K562 (cell line): ENCODE results near the gene AQP5. TPM values are rescaled to one million over a fixed set of nuclear protein-coding genes. Genes with fewer than 3 reads are reported as not detected.
A peak's percentile ranks its signal among the peaks of the same experiment; 100 is the strongest.

Experiments used
- ATAC-seq: fragments of 200-7000 bp; cut with Tn5 transposase; 3 replicates; pipeline ENCODE4 v1.9.1; 2020; ENCODE audit warnings: moderate library complexity
- BruUV-seq: library from RNA; stranded (reverse); fragments of 400-500 nt; replicated peaks from 2 replicates; lab custom pipeline; 2021; lab: Mats Ljungman, UMichigan
- CTCF ChIA-PET: fragments of 300-600 bp; formaldehyde crosslinking; extraction: SDS; loops from one replicate; lab custom pipeline; 2021; ENCODE audit warnings: low intra/inter-chr PET ratio; lab: Yijun Ruan, JAX
- POLR2A ChIA-PET: fragments of 300-600, 350-650 bp; sonication (Branson Sonifier 250); formaldehyde crosslinking; extraction: SDS; loops from one replicate; lab custom pipeline; 2021; ENCODE audit warnings: antibody characterized with exemption, inconsistent platforms; lab: Yijun Ruan, JAX
- DNase-seq, 4 experiments: peaks; one replicate each; pipeline versions ENCODE4 v3.0.0 to v3.0.0-alpha.2; 2011 to 2018; ENCODE audit warnings: low spot score in 3 of 4, mixed read lengths in 3 of 4; ENCODE audit errors: extremely low read depth in 1 of 4
- FAIRE-seq: peaks from 2 replicates; lab custom pipeline; 2011; peaks lifted over from hg19 to GRCh38; lab: Jason Lieb, UNC
- H2AFZ ChIP-seq: 2 replicates; pipeline ENCODE4 v1.6.0; 2011; ENCODE audit warnings: low read depth, low read length, control low read depth, inconsistent platforms
- H3K27ac ChIP-seq: fragments of 200-600 bp; 3 replicates; pipeline ENCODE4 v1.8.0; 2011; ENCODE audit warnings: low read depth, mild to moderate bottlenecking, control low read depth, inconsistent platforms, low read length, moderate library complexity, mixed read lengths; ENCODE audit errors: extremely low read depth
- H3K27me3 ChIP-seq, 2 experiments: fragments of 300-600 bp in 1 of 2; 2 replicates in 1 of 2; 3 replicates in 1 of 2; pipeline versions ENCODE4 v1.6.0 to v1.8.0; 2011; ENCODE audit warnings: inconsistent platforms in 2 of 2, low read length in 2 of 2, mild to moderate bottlenecking in 1 of 2, mixed read lengths in 1 of 2, moderate library complexity in 1 of 2; ENCODE audit not compliant: control insufficient read depth in 2 of 2, insufficient read depth in 2 of 2
- H3K36me3 ChIP-seq: fragments of 300-600 bp; 3 replicates; pipeline ENCODE4 v1.8.0; 2011; ENCODE audit warnings: mild to moderate bottlenecking, low read length, inconsistent platforms; ENCODE audit not compliant: control insufficient read depth, insufficient read depth
- H3K4me1 ChIP-seq, 2 experiments: fragments of 200-600 bp in 1 of 2; replicated peaks in 1 of 2; 2 replicates in 1 of 2; 3 replicates in 1 of 2; pipeline versions ENCODE4 v1.5.1 to v1.8.0; 2011; ENCODE audit warnings: inconsistent platforms in 2 of 2, low read length in 2 of 2, mild to moderate bottlenecking in 1 of 2, mixed read lengths in 1 of 2, moderate library complexity in 1 of 2; ENCODE audit not compliant: control insufficient read depth in 2 of 2, insufficient read depth in 2 of 2
- H3K4me2 ChIP-seq: 2 replicates; pipeline ENCODE4 v1.6.1; 2011; ENCODE audit warnings: low read length, control low read depth, inconsistent platforms, mixed read lengths; ENCODE audit not compliant: insufficient read depth
- H3K4me3 ChIP-seq: fragments of 200-600 bp; sonication (generic), shearing (Covaris generic); 2 replicates; pipeline ENCODE4 v1.5.1; 2016; ENCODE audit warnings: control low read depth, inconsistent platforms
- H3K79me2 ChIP-seq: fragments of 200-600 bp; 3 replicates; pipeline ENCODE4 v1.8.0; 2011; ENCODE audit warnings: low read length, inconsistent platforms; ENCODE audit not compliant: control insufficient read depth, insufficient read depth
- H3K9ac ChIP-seq, 2 experiments: 2 replicates each; pipeline versions ENCODE4 v1.6.0 to v1.6.1; 2011; ENCODE audit warnings: low read depth in 2 of 2, low read length in 2 of 2, control low read depth in 1 of 2, inconsistent platforms in 1 of 2, mild to moderate bottlenecking in 1 of 2, mixed read lengths in 1 of 2; ENCODE audit not compliant: insufficient read depth in 1 of 2
- H3K9me1 ChIP-seq: one replicate; pipeline ENCODE4 v1.6.0; 2011; ENCODE audit warnings: inconsistent platforms, mild to moderate bottlenecking, low read length, moderate library complexity; ENCODE audit not compliant: control insufficient read depth, insufficient read depth
- H3K9me3 ChIP-seq: replicated peaks from 2 replicates; pipeline ENCODE4 v1.5.1; 2011; ENCODE audit warnings: low read depth, low read length, inconsistent platforms; ENCODE audit not compliant: control insufficient read depth, insufficient read depth
- H4K20me1 ChIP-seq: replicated peaks from 2 replicates; pipeline ENCODE4 v1.6.1; 2011; ENCODE audit warnings: low read length, inconsistent platforms, mixed read lengths; ENCODE audit not compliant: control insufficient read depth, insufficient read depth
- C11orf30 ChIP-seq: fragments of 450-650 bp; IDR thresholded peaks from 2 replicates; pipeline ENCODE4 v1.6.1; 2016; ENCODE audit warnings: low read depth, mild to moderate bottlenecking
- DACH1 ChIP-seq: fragments of 450-650 bp; IDR thresholded peaks from 2 replicates; pipeline ENCODE4 v1.6.1; 2018; ENCODE audit not compliant: partially characterized antibody
- DMBX1 ChIP-seq: fragments of 250-450 bp; sonication (Bioruptor Pico); IDR thresholded peaks from 2 replicates; pipeline ENCODE4 v1.8.0; 2022; ENCODE audit warnings: inconsistent platforms, mild to moderate bottlenecking, moderate library complexity, borderline replicate concordance
- NR2F6 ChIP-seq: fragments of 450-650 bp; formaldehyde crosslinking; IDR thresholded peaks from 2 replicates; pipeline ENCODE4 v1.4.0; 2020; ENCODE audit warnings: mild to moderate bottlenecking
- ZC3H11A ChIP-seq: IDR thresholded peaks from 2 replicates; pipeline ENCODE4 v1.6.1; 2012; ENCODE audit warnings: low read depth, low read length, improper control_type of control experiment
- ZNF584 ChIP-seq: fragments of 200-800 bp; sonication (Bioruptor generic); IDR thresholded peaks from 2 replicates; pipeline ENCODE4 v1.6.1; 2016; ENCODE audit warnings: low read depth, mild to moderate bottlenecking, missing genetic modification characterization, missing compliant biosample characterization
- WGBS: fragments of 100-300 bp; shearing (Covaris generic); methylation state at CpG from one replicate; pipeline ENCODE4 v1.1.6; 2016; ENCODE audit warnings: low coverage, mixed read lengths; ENCODE audit not compliant: insufficient coverage; ENCODE audit errors: missing lambda C conversion rate; 5-methylcytosine and 5-hydroxymethylcytosine counted together
- in situ Hi-C: fragments of 300-500 bp; cut with MboI; formaldehyde crosslinking; loops from 4 replicates; pipeline ENCODE4 v1.15.0; 2018; ENCODE audit warnings: inconsistent platforms, mixed read lengths
- intact Hi-C: fragments of 100-400 bp; cut with micrococcal nuclease; formaldehyde crosslinking; loops from 2 replicates; pipeline ENCODE4 v1.14.2; 2022
- polyA plus RNA-seq, 8 experiments: library from polyadenylated mRNA; depleted of rRNA in 4 of 8; stranded (reverse) in 5 of 8; unstranded in 3 of 8; fragments of >200 nt; fragmentation: Nextera tagmentation in 2 of 8; fragmentation: Illumina TruSeq in 1 of 8; extraction: Ambion mirVana in 2 of 8; extraction: Trizol in 1 of 8; gene quantifications; 2 replicates each; pipeline versions ENCODE4 v1.2.1 to v1.2.3, GENCODE V29; 2011 to 2014; ENCODE audit warnings: inconsistent platforms in 1 of 8, missing spikeins in 1 of 8
- total RNA-seq, 7 experiments: library from RNA; depleted of rRNA in 6 of 7; stranded (reverse); fragments of >200 nt in 6 of 7; fragmentation: Illumina TruSeq in 2 of 7; extraction: Trizol in 2 of 7; gene quantifications; 2 replicates each; pipeline versions ENCODE4 v1.2.1 to v1.2.3, GENCODE V29; 2011 to 2021; ENCODE audit warnings: low replicate concordance in 1 of 7

The AQP5 gene
- total and polyA plus RNA-seq, 9 of the 15 experiments (the other 6 are each of a cell fraction or from before 2014, with no cell fraction given) = not detected

GRCh38 chr12:49951411-49952240 is 10.0 kb upstream of the AQP5 start:
- no peaks in the 10 kb centered on the region for H3K9me3 ChIP-seq
- H3K9me1 ChIP-seq = no peaks in the 10 kb centered on the region
- no peak overlapping the region for H3K4me2 ChIP-seq
- no peak overlapping the region for H3K27ac ChIP-seq
- no peaks in the 10 kb centered on the region for H3K36me3 ChIP-seq
- H3K79me2 ChIP-seq = no peaks in the 10 kb centered on the region
- POLR2A ChIA-PET = interaction anchor here (0.7 kb wide), 1 partner anchor 20 kb away, joined by 3 read pairs; no protein-coding TSS in a partner anchor
- CTCF ChIA-PET = no interaction called here
- no peak overlapping the region for H3K4me3 ChIP-seq
- no peak for DNase-seq
- no peak for FAIRE-seq
- ATAC-seq = no peak
- 0 out of 2 replicates have a peak overlapping the region, but pooled peaks have one; percentile 9 for H2AFZ ChIP-seq
- H3K27me3 ChIP-seq = peaks cover 8 to 34% of the 10 kb centered on the region in 2 experiments; a peak in 3 of 5 replicates
- H3K4me1 ChIP-seq = peaks cover 0 to 25% of the 10 kb centered on the region in 2 experiments; a peak in 2 of 5 replicates
- H3K9ac ChIP-seq = no peak overlapping the region
- 20% methylated on average over 14 of the region's 14 CpGs for WGBS
- H4K20me1 ChIP-seq = no peaks in the 10 kb centered on the region
- in situ Hi-C loops = no loop called here
- intact Hi-C loops = no loop called here
- no TSS peak for BruUV-seq
- TF ChIP-seq ZNF584 (CRISPR knock-in tag) = no peak

- no peaks in the 10 kb centered on the region for H3K36me3 ChIP-seq
- no peak for DNase-seq
- no peaks in the 10 kb centered on the region for H3K79me2 ChIP-seq
- no peaks in the 10 kb centered on the region for H4K20me1 ChIP-seq
- no TSS peak for BruUV-seq
- H3K4me3 ChIP-seq = no peak overlapping the region
- ChIA-PET POLR2A (interaction anchor here (0.6 kb wide), 1 partner anchor 13 kb away, joined by 4 read pairs; no protein-coding TSS in a partner anchor), CTCF (no interaction called here)
- H3K4me2 ChIP-seq = no peak overlapping the region
- no peaks in the 10 kb centered on the region for H3K9me3 ChIP-seq
- peaks cover 0 to 25% of the 10 kb centered on the region in 2 experiments; a peak in 2 of 5 replicates for H3K4me1 ChIP-seq
- FAIRE-seq = no peak
- H3K9me1 ChIP-seq = no peaks in the 10 kb centered on the region
- TF ChIP-seq ZC3H11A (no peak), C11orf30 (no peak), DACH1 (no peak), DMBX1 (no peak), NR2F6 (CRISPR knock-in tag) (no peak)
- ATAC-seq = no peak
- no peak overlapping the region for H3K27ac ChIP-seq
- WGBS = 0% methylated on average over 1 of the region's 1 CpG
- no peak overlapping the region for H2AFZ ChIP-seq
- in situ Hi-C loops = no loop called here
- intact Hi-C loops = no loop called here
- peaks cover 11 to 43% of the 10 kb centered on the region in 2 experiments; a peak in 3 of 5 replicates for H3K27me3 ChIP-seq
- H3K9ac ChIP-seq = no peak overlapping the region
These were observed 9.1 kb upstream of the AQP5 start for GRCh38 chr12:49952391-49953055.
